DMS53 (cell line): ENCODE measurements around the gene CT45A6.
"Not testable (repeated sequence)": the region's sequence is repeated elsewhere in the genome, so short reads cannot be mapped to it uniquely, and the experiment has no call there.

Source experiments
- DNase-seq: peaks from one replicate; lab custom pipeline; 2025; lab: John Stamatoyannopoulos, UW

CT45A6 gene

GRCh38 chrX:135802687-135803086, at the start of gene CT45A6:
Gene CT45A6, minus strand, starts transcription at chrX:135802787. Its CDS starts 3,794 bp downstream, at chrX:135798993.
- not testable (repeated sequence) for DNase-seq

- not testable (repeated sequence) for DNase-seq
Measured at GRCh38 chrX:135837180-135837579, 34.6 kb upstream of the CT45A6 start, which contains the start of gene CT45A7. Gene CT45A7, minus strand, starts transcription at chrX:135837280. Its CDS starts 3,747 bp downstream, at chrX:135833533.

GRCh38 chrX:135819912-135820311, 17.3 kb upstream of the CT45A6 start, which contains the start of gene CT45A2:
Gene CT45A2, minus strand, starts transcription at chrX:135820012. Its CDS starts 3,747 bp downstream, at chrX:135816265.
- DNase-seq: not testable (repeated sequence)

- DNase-seq: not testable (repeated sequence)
Measured at GRCh38 chrX:135785403-135785802, 17.2 kb downstream of the CT45A6 start, which contains the start of gene CT45A5. Gene CT45A5, minus strand, starts transcription at chrX:135785503. Its CDS starts 3,774 bp downstream, at chrX:135781729.

GRCh38 chrX:135768091-135768490, 34.5 kb downstream of the CT45A6 start, which contains the start of gene CT45A3:
Gene CT45A3, minus strand, starts transcription at chrX:135768191. Its CDS starts 3,747 bp downstream, at chrX:135764444.
- DNase-seq: not testable (repeated sequence)

- not testable (repeated sequence) for DNase-seq
Measured at GRCh38 chrX:135744739-135745138, 57.8 kb downstream of the CT45A6 start.
